Measurements from ENCODE around the gene ELMO3. TPM values are rescaled to one million over a fixed set of nuclear protein-coding genes. Genes with fewer than 3 reads are reported as not detected.

ELMO3 gene
- total RNA-seq, 1 donor from 2014 or later, result 17.5 TPM

- no peak for DNase-seq
- intact Hi-C loops (cut with DNase I), result no loop called here
- H3K27me3 ChIP-seq, result no peaks in the 10 kb centered on the region
- no peaks in the 10 kb centered on the region for H3K9me3 ChIP-seq
- TF ChIP-seq, protein P1, sequence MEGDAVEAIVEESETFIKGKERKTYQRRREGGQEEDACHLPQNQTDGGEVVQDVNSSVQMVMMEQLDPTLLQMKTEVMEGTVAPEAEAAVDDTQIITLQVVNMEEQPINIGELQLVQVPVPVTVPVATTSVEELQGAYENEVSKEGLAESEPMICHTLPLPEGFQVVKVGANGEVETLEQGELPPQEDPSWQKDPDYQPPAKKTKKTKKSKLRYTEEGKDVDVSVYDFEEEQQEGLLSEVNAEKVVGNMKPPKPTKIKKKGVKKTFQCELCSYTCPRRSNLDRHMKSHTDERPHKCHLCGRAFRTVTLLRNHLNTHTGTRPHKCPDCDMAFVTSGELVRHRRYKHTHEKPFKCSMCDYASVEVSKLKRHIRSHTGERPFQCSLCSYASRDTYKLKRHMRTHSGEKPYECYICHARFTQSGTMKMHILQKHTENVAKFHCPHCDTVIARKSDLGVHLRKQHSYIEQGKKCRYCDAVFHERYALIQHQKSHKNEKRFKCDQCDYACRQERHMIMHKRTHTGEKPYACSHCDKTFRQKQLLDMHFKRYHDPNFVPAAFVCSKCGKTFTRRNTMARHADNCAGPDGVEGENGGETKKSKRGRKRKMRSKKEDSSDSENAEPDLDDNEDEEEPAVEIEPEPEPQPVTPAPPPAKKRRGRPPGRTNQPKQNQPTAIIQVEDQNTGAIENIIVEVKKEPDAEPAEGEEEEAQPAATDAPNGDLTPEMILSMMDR (IDR thresholded peaks at IDR 0.05), result no peak
- no peak for ATAC-seq
- H3K36me3 ChIP-seq, result peaks cover 51% of the 10 kb centered on the region
- peak overlapping the region; percentile 77 for H3K4me3 ChIP-seq
- H3K4me1 ChIP-seq, result peaks cover 13% of the 10 kb centered on the region
- H3K27ac ChIP-seq, result no peak overlapping the region
Observed at GRCh38 chr16:67228034-67228785, 29.3 kb downstream of the ELMO3 start.

DNA sequence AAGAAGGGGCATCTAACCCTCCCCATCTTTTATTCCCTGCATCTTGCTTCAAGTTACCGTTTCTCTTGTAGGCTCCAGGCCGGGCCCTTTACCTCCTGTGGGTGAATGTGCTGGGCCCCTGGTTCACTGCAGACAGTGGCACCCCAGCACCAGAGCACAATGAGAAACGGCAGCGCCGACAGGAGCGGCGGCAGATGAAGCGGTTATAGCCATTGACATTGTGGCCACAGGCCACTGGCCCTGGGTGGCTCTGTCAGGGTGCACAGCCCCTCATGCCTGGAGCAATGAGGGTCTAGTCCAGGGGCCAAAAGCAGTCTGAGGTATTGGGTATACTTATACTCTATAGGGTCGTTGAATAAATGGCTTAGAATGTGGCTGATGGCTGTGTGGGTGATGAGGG lies 30.0 kb downstream of the ELMO3 start:
- TF ChIP-seq, protein P1 (IDR thresholded peaks at IDR 0.05), result no peak
- H3K9me3 ChIP-seq, result no peaks in the 10 kb centered on the region
- no peak overlapping the region for H3K27ac ChIP-seq
- no peak overlapping the region for H3K4me3 ChIP-seq
- ATAC-seq (no peak), DNase-seq (no peak)
- H3K36me3 ChIP-seq, result peaks cover 58% of the 10 kb centered on the region
- intact Hi-C loops (cut with DNase I), result no loop called here
- H3K4me1 ChIP-seq, result peaks cover 13% of the 10 kb centered on the region
- no peaks in the 10 kb centered on the region for H3K27me3 ChIP-seq

GRCh38 chr16:67229906-67230808 lies 31.2 kb downstream of the ELMO3 start:
- intact Hi-C loops (cut with DNase I), result no loop called here
- peak; percentile 61 for DNase-seq

GRCh38 chr16:67230809-67231660 lies 32.1 kb downstream of the ELMO3 start:
- no peaks in the 10 kb centered on the region for H3K9me3 ChIP-seq
- no peaks in the 10 kb centered on the region for H3K27me3 ChIP-seq
- intact Hi-C loops (cut with DNase I), result no loop called here
- no peak for ATAC-seq
- H3K27ac ChIP-seq, result no peak overlapping the region
- TF ChIP-seq, protein P1 (IDR thresholded peaks at IDR 0.05), result no peak
- H3K36me3 ChIP-seq, result peaks cover 79% of the 10 kb centered on the region
- DNase-seq, result no peak
- H3K4me3 ChIP-seq, result no peak overlapping the region
- H3K4me1 ChIP-seq, result peaks cover 12% of the 10 kb centered on the region

More at GRCh38 chr16:67229906-67230808, 31.2 kb downstream of the ELMO3 start:
- Histone ChIP-seq H3K27ac (no peak overlapping the region), H3K4me1 (peaks cover 13% of the 10 kb centered on the region), H3K4me3 (no peak overlapping the region), H3K36me3 (peaks cover 70% of the 10 kb centered on the region), H3K9me3 (no peaks in the 10 kb centered on the region), H3K27me3 (no peaks in the 10 kb centered on the region)
- TF ChIP-seq, protein P1 (IDR thresholded peaks at IDR 0.05), result no peak
- ATAC-seq, result no peak

GRCh38 chr16:67233596-67233995 lies 34.7 kb downstream of the ELMO3 start:
- Histone ChIP-seq H3K27me3 (no peaks in the 10 kb centered on the region), H3K9me3 (no peaks in the 10 kb centered on the region), H3K36me3 (peaks cover 99% of the 10 kb centered on the region), H3K4me1 (no peaks in the 10 kb centered on the region), H3K4me3 (no peak overlapping the region), H3K27ac (no peak overlapping the region)
- DNase-seq (no peak), ATAC-seq (no peak)
- TF ChIP-seq, protein P1 (IDR thresholded peaks at IDR 0.05), result no peak
- intact Hi-C loops (cut with DNase I), result no loop called here

All from upper lobe of right lung (tissue), 1 donor.